Femur (tissue), 1 donor: ENCODE results near the gene SHH.
"Not testable (repeated sequence)": the region's sequence is repeated elsewhere in the genome, so short reads cannot be mapped to it uniquely, and the experiment has no call there.

Experiments used
- DNase-seq: peaks from one replicate; pipeline ENCODE4 v3.0.0-alpha.2; 2017

SHH gene

DNA sequence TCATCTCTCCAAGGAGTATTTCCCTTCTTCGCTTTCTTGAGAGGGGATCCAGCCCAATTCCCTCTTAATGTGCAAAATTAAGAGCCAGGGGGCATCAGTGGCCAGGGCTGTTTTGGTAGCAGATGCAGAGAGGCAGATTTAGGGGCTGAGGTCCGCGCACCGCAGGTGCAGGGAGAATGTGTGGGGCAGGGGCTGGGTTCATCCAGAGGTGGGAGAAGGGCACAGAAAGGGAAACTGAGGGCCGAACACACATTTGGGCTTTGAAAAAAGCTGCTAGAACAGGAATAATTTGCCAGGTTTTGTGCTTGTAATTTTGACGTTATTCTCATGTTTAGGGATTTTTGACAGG, 6.5 kb upstream of the SHH start:
- DNase-seq: no peak

DNA sequence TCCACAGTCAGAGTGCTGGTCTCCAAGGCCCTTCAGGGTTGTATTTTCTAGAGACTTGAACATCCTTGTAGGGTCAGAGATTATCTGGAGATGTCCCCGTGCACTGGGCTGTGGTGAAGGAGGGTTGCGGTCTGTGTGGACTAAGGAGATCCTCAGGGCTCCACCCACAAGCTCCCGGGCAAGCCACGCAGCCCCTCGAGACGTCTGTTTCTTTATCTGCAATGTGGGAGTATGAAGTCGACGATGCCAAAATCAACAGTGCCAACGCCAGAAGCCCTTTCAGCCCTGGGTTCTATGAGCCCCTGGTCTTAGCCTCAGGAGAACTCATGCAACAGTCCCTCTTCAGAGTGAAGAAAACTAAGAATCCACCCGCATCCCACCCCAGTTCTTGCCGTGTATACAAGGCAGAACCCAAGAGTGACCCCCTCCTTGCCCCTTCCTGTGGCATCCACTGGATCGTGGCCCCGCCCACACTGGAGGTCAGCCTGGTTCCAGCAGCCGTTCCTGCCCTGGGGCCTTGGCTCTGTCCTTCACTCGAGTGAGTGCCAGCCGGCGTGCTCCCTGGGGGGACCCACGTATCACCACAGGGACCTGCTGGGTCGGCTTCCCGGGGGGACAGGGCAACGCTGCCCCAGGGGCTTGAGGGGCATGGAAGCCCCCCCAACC, 6.0 kb upstream of the SHH start:
- no peak for DNase-seq

- DNase-seq: not testable (repeated sequence)
Measured at GRCh38 chr7:155817515-155817914, 5.3 kb upstream of the SHH start.

DNA sequence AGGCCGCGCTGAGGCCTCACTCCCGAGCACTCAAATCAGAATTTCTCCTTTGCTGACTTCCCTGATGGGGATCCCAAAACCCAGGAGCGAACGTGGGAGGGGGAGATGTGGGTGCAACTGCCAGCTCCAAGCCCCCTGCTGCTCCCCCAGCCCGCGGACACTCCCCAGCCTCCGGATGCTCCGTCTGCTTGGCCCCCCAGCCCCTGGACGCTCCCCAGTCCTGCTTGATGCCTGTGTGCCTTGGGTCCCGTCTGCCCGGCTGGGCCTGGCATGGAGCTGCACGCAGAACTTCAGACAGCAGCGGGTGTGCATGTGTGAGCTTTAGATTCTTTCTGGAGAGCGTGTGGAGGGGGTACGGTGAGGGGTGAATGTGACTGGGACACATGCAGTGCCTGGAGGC, 4.7 kb upstream of the SHH start:
- DNase-seq: no peak

- no peak for DNase-seq
Measured at GRCh38 chr7:155816192-155816508, 3.9 kb upstream of the SHH start.

DNA sequence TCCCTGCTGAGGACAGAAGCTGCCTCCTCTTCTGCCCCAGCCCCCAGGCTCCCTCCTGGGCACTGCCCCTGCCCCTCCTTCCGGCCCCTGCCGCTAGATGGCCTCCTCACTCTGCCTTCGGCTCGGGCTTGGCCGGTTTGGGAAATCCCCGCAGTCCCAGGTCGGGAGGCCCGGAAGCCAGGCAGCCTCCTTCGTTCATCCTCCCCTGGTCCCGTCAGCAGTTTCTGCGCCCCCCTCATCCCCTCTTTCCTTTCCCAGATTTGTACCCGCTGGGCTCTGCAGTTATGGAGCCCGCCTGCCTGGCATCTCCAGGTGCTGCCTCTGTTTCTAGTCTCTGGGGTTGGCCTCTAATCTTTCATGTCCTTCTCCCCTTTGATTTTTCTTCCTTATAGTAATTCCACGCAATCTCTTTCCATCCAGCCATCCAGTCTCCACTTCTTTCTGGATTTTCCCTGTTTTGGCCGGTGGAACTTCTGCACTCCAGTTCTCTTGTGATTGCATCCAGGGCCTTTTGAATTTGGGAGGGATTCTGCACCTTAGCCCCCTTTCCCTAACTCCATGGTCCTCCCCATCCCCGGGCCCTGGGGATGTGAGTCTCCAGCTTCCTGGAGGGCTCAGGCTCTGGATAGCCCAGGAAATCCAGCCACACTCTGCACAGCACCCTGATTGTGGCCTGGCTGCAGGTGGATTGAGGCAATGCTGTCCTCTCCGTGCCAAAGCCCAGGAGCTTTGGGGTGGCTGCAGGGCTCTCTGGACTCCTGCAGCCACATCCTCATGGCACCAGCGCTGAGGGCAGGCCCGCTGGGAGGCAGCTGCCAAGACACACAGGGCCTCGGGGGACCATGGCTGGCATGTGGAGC, 3.3 kb upstream of the SHH start:
- DNase-seq: no peak

GRCh38 chr7:155814316-155815276, 2.3 kb upstream of the SHH start:
- no peak for DNase-seq

DNA sequence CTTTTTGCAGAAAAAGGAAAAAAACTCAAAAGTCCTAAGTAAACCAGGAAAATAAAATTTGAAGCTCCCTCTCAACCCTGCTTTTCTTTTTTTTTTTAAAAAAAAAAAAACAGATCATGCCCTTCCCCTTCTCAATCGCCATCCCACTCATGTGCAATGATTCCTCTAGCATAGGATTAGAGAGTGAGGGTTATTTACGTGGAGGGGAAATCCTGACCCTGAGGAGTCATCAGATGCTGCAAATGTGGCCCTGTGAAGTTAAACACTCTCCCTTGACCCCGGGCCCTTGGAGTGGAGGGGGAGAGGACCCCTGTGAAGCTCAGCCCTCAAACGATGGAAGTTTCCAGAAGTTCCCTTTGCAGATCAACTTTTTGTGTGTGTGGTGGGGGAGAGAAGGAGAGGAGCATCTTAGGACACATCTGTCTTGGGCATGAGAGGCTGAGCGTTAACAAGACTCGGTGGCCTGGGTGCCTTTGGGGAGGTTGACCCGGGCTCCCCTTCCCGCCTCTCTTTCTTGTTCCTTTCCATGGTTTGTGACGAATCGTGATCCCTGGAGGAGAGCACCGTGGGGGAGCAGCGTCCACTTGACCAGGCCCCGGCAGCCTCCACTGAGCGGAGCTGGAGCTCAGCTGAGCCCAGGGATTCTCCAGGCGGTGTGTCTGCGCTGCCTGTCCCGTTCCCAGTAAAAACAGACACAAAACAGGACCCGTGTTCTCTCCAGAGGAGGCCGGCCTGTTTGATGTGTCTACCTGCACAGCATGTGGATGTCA, 1.5 kb upstream of the SHH start:
- no peak for DNase-seq

DNA sequence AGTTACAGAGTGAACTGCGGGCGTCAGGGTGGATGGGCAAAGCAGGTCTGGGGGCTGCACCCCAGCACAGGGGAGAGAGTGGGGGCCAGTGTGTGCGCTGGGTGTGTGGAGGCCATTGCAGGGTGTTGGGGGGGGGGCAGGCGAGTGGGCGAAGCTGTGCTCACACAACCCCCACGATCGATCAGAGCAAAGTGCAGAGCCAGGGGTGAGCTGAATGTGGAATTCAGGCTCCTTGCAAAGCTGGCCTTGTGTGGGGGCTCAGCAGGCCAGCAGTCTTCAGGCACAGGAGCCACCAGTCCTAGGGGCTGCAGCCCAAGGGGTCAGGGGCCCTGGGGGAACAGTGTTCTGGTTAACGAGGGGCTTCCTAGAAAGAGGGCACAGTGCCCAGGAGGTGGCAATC, 862 bp upstream of the SHH start:
- no peak for DNase-seq

- DNase-seq: no peak
Measured at GRCh38 chr7:155811560-155811894, 736 bp downstream of the SHH start.

DNA sequence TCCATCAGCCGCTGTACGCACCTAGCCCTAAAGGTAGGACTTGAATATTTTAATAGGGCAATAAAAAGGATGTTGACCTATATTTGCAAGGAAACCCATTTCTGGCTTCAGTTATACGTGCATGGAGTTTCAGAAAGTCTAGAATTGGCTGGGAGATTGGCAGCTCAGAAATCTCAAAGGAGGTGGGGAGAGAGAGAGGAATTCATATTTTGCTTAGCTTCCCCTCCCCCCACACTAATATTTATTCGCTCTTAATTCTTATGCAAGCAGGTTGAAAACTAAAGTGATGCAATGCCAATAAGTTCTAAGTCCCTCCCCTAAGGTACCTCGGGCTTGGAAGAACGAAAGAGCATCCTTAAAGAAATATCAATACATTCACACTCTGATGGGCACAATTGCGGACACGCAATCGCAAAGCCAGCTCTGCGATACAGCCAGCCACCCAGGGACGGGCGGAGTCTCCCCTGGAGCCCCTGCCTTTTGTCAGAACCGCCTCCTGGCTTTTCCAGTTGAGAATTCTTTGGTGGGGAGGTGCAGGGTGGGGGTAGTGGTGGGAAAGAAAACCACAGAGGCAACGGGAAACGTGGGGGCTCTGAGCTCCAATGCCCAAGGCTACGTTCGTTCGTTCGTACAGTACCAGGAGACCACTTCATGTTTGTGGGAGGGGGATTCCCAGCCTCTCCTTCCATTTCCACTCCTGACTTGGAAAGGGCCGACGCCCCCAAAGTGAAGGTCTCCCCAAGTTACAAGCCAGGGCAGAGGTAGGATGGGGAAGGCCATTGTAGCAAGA, 1.3 kb downstream of the SHH start:
- no peak for DNase-seq

- no peak for DNase-seq
Measured at GRCh38 chr7:155809947-155810769, 2.1 kb downstream of the SHH start.

DNA sequence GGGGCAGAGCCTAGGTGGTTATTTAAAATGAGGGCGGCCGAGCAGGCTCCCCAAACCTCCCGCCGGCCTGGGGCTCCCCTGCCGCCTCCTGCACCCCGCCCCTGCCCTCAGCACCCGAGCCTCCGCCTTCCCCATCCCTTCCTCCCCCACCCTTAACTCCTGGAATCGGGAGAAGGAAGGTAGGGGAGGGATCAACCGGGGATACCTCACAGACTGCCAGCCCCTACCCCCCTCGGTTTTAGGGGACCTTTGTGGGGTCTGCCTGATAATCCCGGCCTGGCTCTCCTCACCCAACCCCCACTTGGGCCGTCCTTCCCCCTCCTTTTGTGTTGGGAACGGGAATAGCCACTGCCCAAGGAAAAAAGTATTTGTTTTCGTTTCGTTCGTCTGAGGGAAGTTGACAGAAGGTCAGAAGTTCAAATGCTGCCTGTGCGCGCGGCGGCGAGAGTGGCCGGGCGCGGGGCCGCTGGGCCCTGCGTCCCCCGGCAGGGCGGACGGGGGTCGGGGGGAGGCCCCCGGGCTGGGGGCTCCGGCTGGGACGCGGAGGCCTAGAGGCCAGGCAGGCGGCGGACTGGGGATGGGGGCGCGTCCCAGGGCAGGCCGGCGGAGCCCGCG, 2.8 kb downstream of the SHH start:
- DNase-seq: no peak

GRCh38 chr7:155808549-155809331, 3.5 kb downstream of the SHH start:
- no peak for DNase-seq

GRCh38 chr7:155807789-155808548, 4.3 kb downstream of the SHH start:
- no peak for DNase-seq

GRCh38 chr7:155807065-155807671, 5.1 kb downstream of the SHH start:
- DNase-seq: no peak

DNA sequence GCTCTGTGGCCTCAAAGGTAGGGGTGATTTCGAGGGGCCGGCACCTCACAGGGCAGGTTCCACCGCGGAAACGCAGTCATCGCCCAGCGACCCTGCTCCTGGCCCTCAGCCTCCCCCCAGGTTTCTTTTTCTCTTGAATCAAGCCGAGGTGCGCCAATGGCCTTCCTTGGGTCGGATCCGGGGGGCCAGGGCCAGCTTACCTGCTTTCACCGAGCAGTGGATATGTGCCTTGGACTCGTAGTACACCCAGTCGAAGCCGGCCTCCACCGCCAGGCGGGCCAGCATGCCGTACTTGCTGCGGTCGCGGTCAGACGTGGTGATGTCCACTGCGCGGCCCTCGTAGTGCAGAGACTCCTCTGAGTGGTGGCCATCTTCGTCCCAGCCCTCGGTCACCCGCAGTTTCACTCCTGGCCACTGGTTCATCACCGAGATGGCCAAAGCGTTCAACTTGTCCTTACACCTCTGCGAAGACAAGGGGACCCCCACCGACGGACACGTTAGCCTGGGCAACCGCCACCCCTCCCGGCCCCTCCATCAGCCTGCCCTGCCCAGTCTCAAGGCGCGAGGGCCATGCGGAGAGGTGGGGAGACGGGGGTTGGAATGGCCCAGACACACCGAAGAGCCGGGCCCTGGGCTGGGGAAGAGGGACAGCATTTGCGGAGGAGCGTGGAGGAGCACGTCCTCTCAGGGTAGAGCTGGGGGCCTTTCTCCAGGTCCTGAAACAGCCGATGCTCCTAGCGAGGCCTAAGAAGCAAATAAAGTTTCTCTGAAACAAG, 6.0 kb downstream of the SHH start:
- no peak for DNase-seq

GRCh38 chr7:155805826-155806095, 6.5 kb downstream of the SHH start:
- DNase-seq: no peak
